ENCODE results near the gene KAZN.

Gene KAZN

DNA sequence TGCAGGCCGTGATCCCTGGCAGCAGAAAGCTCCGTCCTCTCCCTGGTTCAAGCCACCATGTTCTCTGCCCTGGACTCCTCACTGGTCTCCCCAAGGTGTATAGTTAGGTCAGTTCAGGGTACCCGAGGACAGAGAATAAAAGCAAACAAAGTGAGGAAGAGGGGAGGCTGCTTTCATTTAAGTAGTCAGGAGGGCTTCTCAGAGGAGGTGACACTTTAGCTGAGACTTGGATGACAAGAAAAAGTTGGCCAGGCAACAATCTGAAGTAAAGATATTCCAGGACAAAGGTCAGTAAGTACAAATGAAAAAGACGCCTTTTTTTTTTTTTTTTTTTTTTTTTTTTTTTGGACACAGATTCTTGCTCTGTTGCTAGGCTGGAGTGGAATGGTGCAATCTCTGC lies 297.2 kb downstream of the KAZN start:
- DNase-seq = no peak

DNA sequence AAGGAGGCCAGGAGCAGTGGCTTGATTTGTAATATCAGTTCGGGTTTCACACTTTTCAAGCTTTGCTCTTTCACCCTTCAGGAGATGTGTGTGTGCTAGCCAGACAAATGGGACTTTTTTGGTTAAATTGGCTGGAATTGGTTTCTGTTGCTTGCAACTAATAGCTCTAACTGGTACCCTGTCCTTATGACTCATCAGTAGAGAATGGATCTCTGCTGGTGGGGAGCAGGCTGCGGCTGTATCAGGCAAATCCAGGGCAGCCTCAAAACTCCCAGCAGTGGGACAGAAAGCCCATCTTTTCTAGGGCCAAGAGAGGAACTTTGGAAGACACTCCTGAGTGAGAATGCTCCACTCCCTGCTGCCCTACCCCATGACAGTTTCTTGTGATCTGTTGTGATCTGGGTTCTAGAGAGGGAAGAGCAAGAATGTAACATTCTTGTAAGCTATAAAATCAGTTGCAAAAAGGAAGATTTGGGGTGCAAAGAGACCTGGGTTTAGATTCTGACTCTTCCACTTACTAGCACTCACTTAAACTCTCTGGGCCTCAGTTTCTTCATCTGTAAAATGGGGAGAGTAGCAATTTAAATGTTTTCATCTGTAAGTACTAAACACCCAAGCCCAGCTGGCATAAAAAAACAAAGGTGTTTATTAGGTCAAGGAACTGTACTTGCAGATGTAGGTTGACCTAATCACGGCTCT lies 298.0 kb downstream of the KAZN start:
- no peak for DNase-seq

- no peak for DNase-seq
These were observed 298.6 kb downstream of the KAZN start for GRCh38 chr1:14897080-14897449.

- DNase-seq = no peak
These were observed 299.1 kb downstream of the KAZN start for GRCh38 chr1:14897547-14897946.

DNA sequence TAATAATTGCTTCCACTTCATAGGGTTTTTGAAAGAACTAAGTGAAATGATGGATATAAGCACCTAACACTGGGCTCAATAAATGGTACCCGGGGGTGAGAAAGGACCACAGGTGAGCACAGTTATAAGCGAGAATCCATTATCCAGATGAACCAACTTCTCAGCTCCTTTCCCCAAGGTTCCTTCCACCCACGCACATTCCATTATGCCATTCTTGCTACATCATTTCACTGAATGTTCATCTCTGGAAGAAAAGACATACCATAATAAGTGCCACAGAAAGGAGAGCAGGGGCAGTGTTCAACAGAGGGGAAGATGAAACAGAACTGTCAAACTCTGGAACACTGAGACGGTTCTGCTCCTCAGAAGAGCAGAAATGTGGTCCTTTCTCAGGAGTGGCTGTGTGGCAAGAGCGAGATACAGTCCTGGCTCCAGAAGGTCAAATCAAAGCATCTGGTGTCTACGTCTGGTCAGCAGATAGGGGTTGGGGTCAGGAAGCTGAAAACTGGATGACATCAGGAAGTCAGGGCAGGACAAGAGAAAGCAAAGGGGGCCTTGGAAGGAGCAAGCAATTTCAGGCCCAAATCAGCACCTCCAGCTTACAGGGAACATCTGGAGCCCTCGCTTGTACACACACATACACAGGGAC lies 299.6 kb downstream of the KAZN start:
- DNase-seq = no peak

- no peak for DNase-seq
These were observed 301.2 kb downstream of the KAZN start for GRCh38 chr1:14899686-14900085.

GRCh38 chr1:14901371-14901954 lies 303.0 kb downstream of the KAZN start:
- DNase-seq = no peak

GRCh38 chr1:14903922-14904321 lies 305.4 kb downstream of the KAZN start:
- DNase-seq = no peak

GRCh38 chr1:14906665-14907064 lies 308.2 kb downstream of the KAZN start:
- DNase-seq = no peak

GRCh38 chr1:14907416-14907815 lies 308.9 kb downstream of the KAZN start:
- DNase-seq = no peak

DNA sequence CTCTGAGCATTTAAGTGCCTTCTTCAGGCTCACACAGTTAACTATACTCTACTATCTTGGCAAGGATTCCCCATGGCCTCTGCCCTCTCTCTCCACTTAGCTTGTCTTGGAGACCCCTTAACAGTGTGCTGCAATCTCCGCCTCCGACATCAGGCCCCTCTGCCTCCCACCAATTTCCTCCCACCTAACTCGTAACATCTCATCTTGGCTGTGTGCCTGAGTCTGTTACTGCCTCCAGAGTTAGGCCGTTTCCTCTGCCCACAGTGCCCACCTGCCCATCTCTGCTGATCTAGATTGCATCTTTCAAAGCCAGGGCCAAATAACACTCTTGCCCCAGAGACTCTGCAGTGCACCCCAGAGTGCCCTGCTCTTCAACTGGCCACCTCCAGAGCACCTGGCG lies 310.8 kb downstream of the KAZN start:
- no peak for DNase-seq

DNA sequence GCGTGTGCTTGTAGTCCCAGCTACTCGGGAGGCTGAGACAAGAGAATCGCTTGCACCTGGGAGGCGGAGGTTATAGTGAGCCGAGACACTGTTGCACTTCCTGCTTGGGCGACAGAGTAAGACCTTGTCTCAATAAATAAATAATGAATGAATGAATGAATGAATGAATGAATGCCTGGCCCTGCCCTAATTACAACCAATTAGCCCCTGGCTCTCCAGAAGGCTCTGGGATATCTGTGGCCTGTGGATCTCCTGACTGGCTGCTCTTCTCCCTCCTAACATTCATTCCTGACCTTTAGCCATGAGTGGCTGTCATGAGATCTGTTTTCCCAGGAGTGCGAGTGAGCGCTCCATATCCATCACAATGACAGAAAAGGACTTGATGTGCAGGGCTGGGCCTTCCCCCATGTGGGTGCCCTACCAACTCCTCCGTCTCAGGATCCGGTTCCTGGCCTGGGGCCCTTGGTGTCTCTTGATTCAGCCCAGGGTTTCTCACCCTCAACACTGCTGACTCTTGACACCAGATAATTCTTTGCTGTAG lies 311.5 kb downstream of the KAZN start:
- no peak for DNase-seq

DNA sequence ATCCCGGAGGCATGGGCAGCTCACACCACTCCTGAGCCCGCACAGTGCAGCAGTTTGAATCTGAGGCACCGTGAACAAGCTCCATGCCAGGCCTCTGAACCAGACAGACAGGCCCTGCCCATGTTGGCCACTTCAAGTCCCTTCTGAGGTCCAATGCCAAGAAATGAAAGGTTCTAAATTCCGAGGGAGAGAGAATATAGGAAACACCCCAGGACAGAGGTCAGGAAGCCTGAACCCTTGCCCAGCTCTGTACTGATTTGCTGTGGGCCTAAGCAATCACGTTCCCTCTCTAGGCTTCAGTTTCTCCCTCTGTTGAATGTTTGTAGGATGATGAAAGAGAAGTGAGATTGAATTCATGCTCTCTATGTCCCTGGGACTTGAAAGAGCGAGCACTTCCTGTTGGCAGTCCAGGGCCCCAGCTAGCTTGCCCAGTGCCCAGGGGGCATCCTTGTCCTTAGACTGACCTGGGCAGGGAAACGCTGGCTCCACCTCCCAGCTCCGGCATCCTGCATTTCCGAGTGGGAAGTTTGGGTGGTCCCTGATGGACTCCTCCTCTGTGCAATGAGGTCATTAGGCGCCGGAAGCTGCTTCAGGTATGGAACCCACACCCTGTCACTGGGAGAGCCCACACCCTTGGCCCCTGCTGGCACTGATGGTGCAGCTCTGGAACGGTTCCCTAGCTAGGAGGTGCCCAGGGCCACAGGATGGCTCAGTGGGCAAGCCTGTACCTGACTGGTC lies 312.7 kb downstream of the KAZN start:
- DNase-seq = no peak

DNA sequence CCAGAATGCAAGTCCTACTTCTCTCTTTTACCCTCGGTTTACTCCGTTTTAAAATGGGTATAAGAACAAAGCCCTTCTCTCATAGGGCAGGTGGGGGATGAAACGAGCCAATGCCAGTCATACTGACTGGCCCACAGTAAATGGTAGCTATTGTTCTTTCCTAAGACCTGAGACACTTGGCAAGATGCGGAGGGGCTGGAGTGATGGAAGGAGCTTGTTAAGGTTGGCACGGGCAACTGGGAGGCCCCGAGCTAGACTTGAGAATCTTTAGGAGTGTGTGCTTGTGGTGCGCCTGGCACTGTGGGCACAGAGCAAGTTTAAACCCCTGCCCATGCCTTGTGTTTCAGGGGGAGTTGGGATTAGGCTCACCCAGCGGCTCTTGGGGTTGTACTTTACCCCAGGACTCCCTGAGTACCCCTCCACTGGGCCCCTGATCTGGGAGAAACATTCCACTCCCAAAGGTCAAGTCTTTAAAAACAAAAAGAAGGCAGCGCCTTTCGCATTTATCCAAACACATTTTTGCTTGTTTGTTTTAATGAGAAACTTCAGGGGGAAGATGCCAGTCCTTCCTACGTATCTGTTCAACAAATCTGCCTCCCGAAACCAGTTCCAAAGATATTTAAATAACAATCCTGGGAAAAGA lies 314.5 kb downstream of the KAZN start:
- no peak for DNase-seq

DNA sequence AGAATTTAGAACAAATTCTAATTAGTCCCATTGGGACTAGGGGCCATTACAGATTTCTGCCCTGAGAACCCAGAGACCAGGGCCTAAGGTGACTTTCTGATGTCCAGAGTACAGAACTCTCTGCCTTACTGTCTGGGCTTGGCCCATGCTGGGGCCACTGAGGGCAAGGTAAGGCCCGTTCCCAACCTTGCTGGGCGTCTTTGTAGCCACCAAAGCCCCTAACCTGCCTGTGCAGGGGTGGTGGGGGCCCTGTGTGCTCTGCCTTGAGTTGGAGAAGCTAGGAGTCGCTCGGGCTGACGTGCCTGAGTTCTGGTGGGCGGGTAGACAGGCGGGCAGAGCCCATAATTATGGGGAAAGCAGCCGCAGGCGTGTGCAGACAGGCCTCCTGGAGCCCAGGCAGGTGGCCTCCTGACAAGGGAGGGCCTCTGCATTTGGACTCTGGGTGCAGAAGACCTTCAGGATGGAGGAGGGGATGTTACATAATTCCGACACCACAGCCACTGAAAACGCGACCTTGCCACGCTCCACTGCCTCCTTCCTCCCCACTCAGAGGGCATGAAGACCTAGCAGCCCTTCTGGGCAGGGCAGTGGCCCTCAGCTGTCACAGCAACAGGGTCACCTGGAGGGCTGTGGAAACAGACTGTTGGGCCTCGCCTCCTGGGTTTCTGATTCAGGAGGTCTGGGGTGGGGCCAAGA lies 315.1 kb downstream of the KAZN start:
- no peak for DNase-seq

- DNase-seq = no peak
These were observed 316.0 kb downstream of the KAZN start for GRCh38 chr1:14914351-14914988.

DNA sequence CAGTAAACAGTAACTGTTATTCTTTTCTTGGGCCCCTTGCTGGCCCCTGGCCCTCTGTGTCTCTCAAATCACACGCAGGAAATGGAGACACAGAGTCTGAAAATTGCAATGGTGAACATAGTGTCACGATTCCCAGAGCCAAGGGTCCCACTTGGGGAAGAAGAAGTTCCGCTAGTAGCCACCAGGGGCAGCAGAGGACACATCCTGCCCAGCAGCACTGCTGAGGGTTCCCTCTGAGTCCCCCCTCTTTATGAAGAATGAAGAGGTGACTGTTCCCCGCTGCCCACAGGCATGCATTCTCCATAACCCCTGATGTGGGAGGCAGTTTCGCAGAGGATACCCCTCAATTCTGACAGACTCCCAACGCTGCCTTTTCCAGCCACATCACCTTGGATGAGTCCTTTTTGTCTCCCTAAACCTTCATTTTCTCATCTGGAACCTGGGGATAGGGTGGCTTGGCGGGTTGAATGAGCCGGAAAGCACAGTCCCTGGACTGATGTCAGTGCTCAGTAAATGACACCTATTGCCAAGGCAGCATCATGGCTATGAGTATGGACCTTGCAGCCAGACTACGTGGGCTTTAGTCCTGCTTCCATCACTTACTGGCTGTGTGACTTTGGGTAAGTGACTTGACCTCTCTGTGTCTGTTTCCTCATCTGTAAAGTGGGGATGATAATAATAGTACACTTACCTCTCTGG lies 317.0 kb downstream of the KAZN start:
- peak; percentile 31 for DNase-seq

DNA sequence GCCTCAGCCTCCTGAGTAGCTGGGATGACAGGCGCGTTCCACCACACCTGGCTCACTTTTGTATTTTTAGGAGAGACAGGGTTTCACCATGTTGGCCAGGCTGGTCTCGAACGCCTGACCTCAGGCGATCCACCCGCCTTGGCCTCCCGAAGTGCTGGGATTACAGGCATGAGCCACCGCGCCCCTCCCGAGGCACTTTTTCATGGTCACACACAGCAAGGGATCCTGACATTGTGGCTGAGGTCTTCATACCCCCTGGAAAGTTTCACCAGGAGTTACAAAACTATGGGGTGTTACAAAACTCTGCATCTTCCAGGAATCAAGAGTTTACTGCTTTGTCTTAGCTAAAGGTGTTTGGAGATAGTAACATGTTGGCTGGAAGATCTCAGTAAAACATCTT lies 320.8 kb downstream of the KAZN start:
- DNase-seq = no peak

GRCh38 chr1:14919751-14920150 lies 321.3 kb downstream of the KAZN start:
- no peak for DNase-seq

DNA sequence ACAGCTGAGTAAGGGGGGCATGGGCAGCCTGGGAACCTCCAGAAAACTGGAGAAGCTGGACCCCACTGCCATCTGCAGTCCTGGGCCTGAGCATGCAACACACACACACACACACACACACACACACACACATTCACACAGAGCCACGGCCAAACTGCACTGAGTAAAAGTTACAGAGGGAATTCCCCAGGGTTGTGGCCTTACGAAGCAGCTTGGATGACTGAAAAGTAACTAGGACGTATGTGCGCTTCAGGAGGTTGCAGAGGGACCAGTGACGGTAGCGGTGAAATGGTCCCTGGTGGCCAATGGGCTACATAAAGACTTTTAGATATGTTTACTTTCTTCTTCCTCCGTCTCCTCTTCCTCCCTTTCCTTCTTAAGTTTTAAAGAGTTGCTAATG lies 322.6 kb downstream of the KAZN start:
- no peak for DNase-seq

Measured in activated gamma-delta T cell treated with Interleukin-2 at 50 U/mL for 16 hours (primary cell).